ENCODE results near the gene FBXL7. TPM values are rescaled to one million over a fixed set of nuclear protein-coding genes. Genes with fewer than 3 reads are reported as not detected.

FBXL7 gene
- polyA plus RNA-seq, 1 donor (not counting 4 experiments of a cell fraction or from before 2014, with no cell fraction given), result 0.22 TPM

GRCh38 chr5:15592728-15593127 lies 92.7 kb downstream of the FBXL7 start:
- Histone ChIP-seq H3K27me3 (ENCODE audit: control insufficient read depth, extremely low read depth, insufficient read depth, low read length) (no peaks in the 10 kb centered on the region), H3K4me1 (ENCODE audit: control insufficient read depth, extremely low read depth, insufficient read depth, low read length) (no peaks in the 10 kb centered on the region), H3K9ac (ENCODE audit: control insufficient read depth, extremely low read depth, insufficient read depth, low read length) (no peak overlapping the region), H4K20me1 (ENCODE audit: control insufficient read depth, extremely low read depth, insufficient read depth, low read length) (no peaks in the 10 kb centered on the region), H3K36me3 (ENCODE audit: control insufficient read depth in 2 of 2, extremely low read depth in 1 of 2, insufficient read depth in 2 of 2, low read length in 2 of 2) (no peaks in the 10 kb centered on the region), H3K4me2 (ENCODE audit: control insufficient read depth, extremely low read depth, insufficient read depth, low read depth, low read length) (no peak overlapping the region), H3K9me3 (ENCODE audit: control insufficient read depth, low read depth, low read length) (no peaks in the 10 kb centered on the region), H3K79me2 (ENCODE audit: control insufficient read depth, insufficient read depth, low read length) (no peaks in the 10 kb centered on the region), H3K4me3 (ENCODE audit: control insufficient read depth in 2 of 3, extremely low read depth in 1 of 3, insufficient read depth in 2 of 3, low read depth in 1 of 3, low read length in 3 of 3) (no peak overlapping the region), H2AFZ (ENCODE audit: control insufficient read depth, low read length) (no peak overlapping the region), H3K9me1 (ENCODE audit: control insufficient read depth, extremely low read depth, insufficient read depth, low read length) (no peaks in the 10 kb centered on the region), H3K27ac (ENCODE audit: control insufficient read depth, insufficient read depth, low read length) (no peak overlapping the region)
- dilution Hi-C loops (cut with MboI; ENCODE audit: extremely low pct_ligation_motif_present, low sequenced_read_pairs), result no loop called here
- FAIRE-seq (no peak), DNase-seq (ENCODE audit: low read depth, low spot score) (no peak)
- TF ChIP-seq EZH2 (IDR thresholded peaks at IDR 0.05; ENCODE audit: low read length) (no peak), CTCF (optimal IDR thresholded peaks at IDR 0.05 in 1 of 3, IDR thresholded peaks at IDR 0.05 in 1 of 3, conservative IDR thresholded peaks at IDR 0.05 in 1 of 3; ENCODE audit: extremely low read depth in 1 of 3, insufficient read depth in 2 of 3, low read length in 3 of 3) (no peak)

GRCh38 chr5:15594977-15595568 lies 95.1 kb downstream of the FBXL7 start:
- TF ChIP-seq EZH2 (IDR thresholded peaks at IDR 0.05; ENCODE audit: low read length) (no peak), CTCF (optimal IDR thresholded peaks at IDR 0.05 in 1 of 3, IDR thresholded peaks at IDR 0.05 in 1 of 3, conservative IDR thresholded peaks at IDR 0.05 in 1 of 3; ENCODE audit: extremely low read depth in 1 of 3, insufficient read depth in 2 of 3, low read length in 3 of 3) (no peak)
- Histone ChIP-seq H3K79me2 (ENCODE audit: control insufficient read depth, insufficient read depth, low read length) (no peaks in the 10 kb centered on the region), H3K9me1 (ENCODE audit: control insufficient read depth, extremely low read depth, insufficient read depth, low read length) (no peaks in the 10 kb centered on the region), H3K4me1 (ENCODE audit: control insufficient read depth, extremely low read depth, insufficient read depth, low read length) (no peaks in the 10 kb centered on the region), H3K4me3 (ENCODE audit: control insufficient read depth in 2 of 3, extremely low read depth in 1 of 3, insufficient read depth in 2 of 3, low read depth in 1 of 3, low read length in 3 of 3) (no peak overlapping the region), H3K9ac (ENCODE audit: control insufficient read depth, extremely low read depth, insufficient read depth, low read length) (no peak overlapping the region), H3K27me3 (ENCODE audit: control insufficient read depth, extremely low read depth, insufficient read depth, low read length) (no peaks in the 10 kb centered on the region), H3K9me3 (ENCODE audit: control insufficient read depth, low read depth, low read length) (no peaks in the 10 kb centered on the region), H3K36me3 (ENCODE audit: control insufficient read depth in 2 of 2, extremely low read depth in 1 of 2, insufficient read depth in 2 of 2, low read length in 2 of 2) (no peaks in the 10 kb centered on the region), H4K20me1 (ENCODE audit: control insufficient read depth, extremely low read depth, insufficient read depth, low read length) (no peaks in the 10 kb centered on the region), H2AFZ (ENCODE audit: control insufficient read depth, low read length) (no peak overlapping the region), H3K27ac (ENCODE audit: control insufficient read depth, insufficient read depth, low read length) (no peak overlapping the region), H3K4me2 (ENCODE audit: control insufficient read depth, extremely low read depth, insufficient read depth, low read depth, low read length) (no peak overlapping the region)
- DNase-seq (ENCODE audit: low read depth, low spot score), result no peak
- no peak for FAIRE-seq
- dilution Hi-C loops (cut with MboI; ENCODE audit: extremely low pct_ligation_motif_present, low sequenced_read_pairs), result no loop called here
